Activated naive CD8-positive, alpha-beta T cell treated with anti-CD3 and anti-CD28 coated beads for 36 hours (primary cell): ENCODE results near the gene ISM1. TPM values are rescaled to one million over a fixed set of nuclear protein-coding genes. Genes with fewer than 3 reads are reported as not detected.

Source experiments
- DNase-seq: peaks from one replicate; pipeline ENCODE4 v3.0.0; 2021
- H3K27ac Mint-ChIP-seq: one replicate; pipeline ENCODE4 v1.8.0; 2022; ENCODE audit warnings: mild to moderate bottlenecking, moderate library complexity, mixed read lengths
- H3K27me3 Mint-ChIP-seq: one replicate; pipeline ENCODE4 v1.8.0; 2022; ENCODE audit warnings: mild to moderate bottlenecking, mixed read lengths
- H3K36me3 Mint-ChIP-seq: one replicate; pipeline ENCODE4 v1.8.0; 2021; ENCODE audit warnings: mild to moderate bottlenecking, mixed read lengths
- H3K4me1 Mint-ChIP-seq: one replicate; pipeline ENCODE4 v1.8.0; 2021; ENCODE audit warnings: mixed read lengths
- H3K4me3 Mint-ChIP-seq: one replicate; pipeline ENCODE4 v1.8.0; 2022; ENCODE audit warnings: mild to moderate bottlenecking, moderate library complexity, mixed read lengths
- H3K9me3 Mint-ChIP-seq: one replicate; pipeline ENCODE4 v1.8.0; 2022; ENCODE audit warnings: mixed read lengths
- total RNA-seq, 2 experiments: library from RNA; stranded (reverse); gene quantifications; one replicate each; pipeline ENCODE4 v1.2.3, GENCODE V29; 2021

The ISM1 gene
- total RNA-seq, 2 experiments from 2014 or later, result 3.2 to 3.4 TPM

- Mint-ChIP-seq H3K4me3 (no peak overlapping the region), H3K27ac (no peak overlapping the region), H3K27me3 (no peaks in the 10 kb centered on the region), H3K36me3 (no peaks in the 10 kb centered on the region), H3K9me3 (no peaks in the 10 kb centered on the region), H3K4me1 (no peaks in the 10 kb centered on the region)
- no peak for DNase-seq
Measured at GRCh38 chr20:13295637-13296036, 74.6 kb downstream of the ISM1 start.

GRCh38 chr20:13296070-13296469, 75.0 kb downstream of the ISM1 start:
- Mint-ChIP-seq H3K27ac (no peak overlapping the region), H3K36me3 (no peaks in the 10 kb centered on the region), H3K9me3 (no peaks in the 10 kb centered on the region), H3K4me3 (no peak overlapping the region), H3K4me1 (no peaks in the 10 kb centered on the region), H3K27me3 (no peaks in the 10 kb centered on the region)
- no peak for DNase-seq

- Mint-ChIP-seq H3K9me3 (no peaks in the 10 kb centered on the region), H3K36me3 (no peaks in the 10 kb centered on the region), H3K4me1 (no peaks in the 10 kb centered on the region), H3K27me3 (no peaks in the 10 kb centered on the region), H3K4me3 (no peak overlapping the region), H3K27ac (no peak overlapping the region)
- no peak for DNase-seq
Measured at GRCh38 chr20:13297147-13297899, 76.2 kb downstream of the ISM1 start.

- no peak for DNase-seq
- Mint-ChIP-seq H3K4me1 (no peaks in the 10 kb centered on the region), H3K9me3 (peaks cover under 1% of the 10 kb centered on the region), H3K27me3 (no peaks in the 10 kb centered on the region), H3K4me3 (no peak overlapping the region), H3K27ac (no peak overlapping the region), H3K36me3 (no peaks in the 10 kb centered on the region)
Measured at GRCh38 chr20:13298692-13299373, 77.8 kb downstream of the ISM1 start.

- no peak for DNase-seq
- no peak overlapping the region for H3K4me3 Mint-ChIP-seq
- H3K9me3 Mint-ChIP-seq, result peaks cover 3% of the 10 kb centered on the region
- no peaks in the 10 kb centered on the region for H3K27me3 Mint-ChIP-seq
- no peaks in the 10 kb centered on the region for H3K4me1 Mint-ChIP-seq
- H3K36me3 Mint-ChIP-seq, result no peaks in the 10 kb centered on the region
- no peak overlapping the region for H3K27ac Mint-ChIP-seq
Measured at GRCh38 chr20:13299401-13299800, 78.3 kb downstream of the ISM1 start.

GRCh38 chr20:13301596-13301995, 80.5 kb downstream of the ISM1 start:
- H3K4me1 Mint-ChIP-seq, result no peaks in the 10 kb centered on the region
- no peaks in the 10 kb centered on the region for H3K27me3 Mint-ChIP-seq
- H3K9me3 Mint-ChIP-seq, result peaks cover 3% of the 10 kb centered on the region
- no peak for DNase-seq
- no peak overlapping the region for H3K27ac Mint-ChIP-seq
- no peaks in the 10 kb centered on the region for H3K36me3 Mint-ChIP-seq
- H3K4me3 Mint-ChIP-seq, result no peak overlapping the region

- Mint-ChIP-seq H3K4me1 (no peaks in the 10 kb centered on the region), H3K9me3 (peaks cover 3% of the 10 kb centered on the region), H3K27ac (no peak overlapping the region), H3K36me3 (no peaks in the 10 kb centered on the region), H3K4me3 (no peak overlapping the region), H3K27me3 (peaks cover 4% of the 10 kb centered on the region)
- DNase-seq, result peak; percentile 41
Measured at GRCh38 chr20:13302647-13303450, 81.8 kb downstream of the ISM1 start.

- Mint-ChIP-seq H3K4me1 (no peaks in the 10 kb centered on the region), H3K4me3 (no peak overlapping the region), H3K27me3 (peaks cover 4% of the 10 kb centered on the region), H3K36me3 (peaks cover under 1% of the 10 kb centered on the region), H3K9me3 (peaks cover 4% of the 10 kb centered on the region), H3K27ac (no peak overlapping the region)
- no peak for DNase-seq
Measured at GRCh38 chr20:13305284-13305683, 84.2 kb downstream of the ISM1 start.

GRCh38 chr20:13307562-13308163, 86.6 kb downstream of the ISM1 start:
- H3K27me3 Mint-ChIP-seq, result peaks cover 4% of the 10 kb centered on the region
- no peak overlapping the region for H3K4me3 Mint-ChIP-seq

GRCh38 chr20:13312300-13312699, 91.2 kb downstream of the ISM1 start:
- no peak for DNase-seq
- H3K4me3 Mint-ChIP-seq, result no peak overlapping the region
- H3K27ac Mint-ChIP-seq, result no peak overlapping the region
- H3K4me1 Mint-ChIP-seq, result peaks cover 5% of the 10 kb centered on the region
- peaks cover 10% of the 10 kb centered on the region for H3K9me3 Mint-ChIP-seq
- H3K27me3 Mint-ChIP-seq, result peaks cover 7% of the 10 kb centered on the region
- peaks cover 3% of the 10 kb centered on the region for H3K36me3 Mint-ChIP-seq

More at GRCh38 chr20:13307562-13308163, 86.6 kb downstream of the ISM1 start:
- Mint-ChIP-seq H3K27ac (no peak overlapping the region), H3K9me3 (peaks cover 7% of the 10 kb centered on the region), H3K4me1 (peaks cover 5% of the 10 kb centered on the region), H3K36me3 (peaks cover 3% of the 10 kb centered on the region)
- no peak for DNase-seq

- Mint-ChIP-seq H3K27ac (no peak overlapping the region), H3K36me3 (peaks cover 3% of the 10 kb centered on the region), H3K4me3 (no peak overlapping the region), H3K27me3 (peaks cover 7% of the 10 kb centered on the region), H3K9me3 (peaks cover 14% of the 10 kb centered on the region), H3K4me1 (peaks cover 5% of the 10 kb centered on the region)
- DNase-seq, result no peak
Measured at GRCh38 chr20:13313201-13313600, 92.1 kb downstream of the ISM1 start.

- no peak for DNase-seq
- H3K27ac Mint-ChIP-seq, result no peak overlapping the region
- peaks cover 3% of the 10 kb centered on the region for H3K4me1 Mint-ChIP-seq
- peaks cover 7% of the 10 kb centered on the region for H3K27me3 Mint-ChIP-seq
- no peaks in the 10 kb centered on the region for H3K36me3 Mint-ChIP-seq
- H3K9me3 Mint-ChIP-seq, result peaks cover 11% of the 10 kb centered on the region
- H3K4me3 Mint-ChIP-seq, result no peak overlapping the region
Measured at GRCh38 chr20:13317439-13317838, 96.4 kb downstream of the ISM1 start.

- H3K36me3 Mint-ChIP-seq, result no peaks in the 10 kb centered on the region
- H3K9me3 Mint-ChIP-seq, result peaks cover 11% of the 10 kb centered on the region
- H3K27ac Mint-ChIP-seq, result no peak overlapping the region
- no peak for DNase-seq
- peaks cover 6% of the 10 kb centered on the region for H3K4me1 Mint-ChIP-seq
- peaks cover 10% of the 10 kb centered on the region for H3K27me3 Mint-ChIP-seq
- H3K4me3 Mint-ChIP-seq, result no peak overlapping the region
Measured at GRCh38 chr20:13318871-13319521, 97.9 kb downstream of the ISM1 start.

- DNase-seq, result no peak
- H3K9me3 Mint-ChIP-seq, result peaks cover 9% of the 10 kb centered on the region
- peaks cover 8% of the 10 kb centered on the region for H3K4me1 Mint-ChIP-seq
- H3K27me3 Mint-ChIP-seq, result peaks cover 11% of the 10 kb centered on the region
- no peaks in the 10 kb centered on the region for H3K36me3 Mint-ChIP-seq
- no peak overlapping the region for H3K4me3 Mint-ChIP-seq
- no peak overlapping the region for H3K27ac Mint-ChIP-seq
Measured at GRCh38 chr20:13320702-13321101, 99.6 kb downstream of the ISM1 start.
